HEK293 (cell line): ENCODE results near the gene PDZRN4.

Source experiments
- CTCF ChIA-PET: fragments of 350-600 bp; formaldehyde crosslinking; extraction: SDS; loops from one replicate; lab custom pipeline; 2021; ENCODE audit warnings: antibody characterized with exemption; lab: Yijun Ruan, JAX
- POLR2A ChIA-PET: fragments of 300-600 bp; formaldehyde crosslinking; extraction: SDS; loops from one replicate; lab custom pipeline; 2020; ENCODE audit warnings: antibody characterized with exemption, inconsistent platforms; lab: Yijun Ruan, JAX
- H3K27ac ChIP-seq: fragments of 200-500 bp; sonication (Bioruptor generic); 2 replicates; pipeline ENCODE4 v1.5.1; 2014; ENCODE audit warnings: low read depth, low read length, control low read depth, inconsistent platforms; ENCODE audit errors: extremely low read depth
- H3K36me3 ChIP-seq, 2 experiments: fragments of 200-500 bp in 1 of 2; sonication (Bioruptor generic) in 1 of 2; 1 replicate in 1 of 2; 2 replicates in 1 of 2; pipeline ENCODE4 v1.5.1; 2014 to 2017; ENCODE audit warnings: inconsistent platforms in 2 of 2, low read length in 2 of 2; ENCODE audit not compliant: control insufficient read depth in 2 of 2, insufficient read depth in 1 of 2
- H3K4me1 ChIP-seq: fragments of 200-500 bp; sonication (Bioruptor generic); 2 replicates; pipeline ENCODE4 v1.5.1; 2014; ENCODE audit warnings: mild to moderate bottlenecking, low read length, inconsistent platforms; ENCODE audit not compliant: control insufficient read depth, insufficient read depth
- H3K4me3 ChIP-seq: 2 replicates; pipeline ENCODE4 v1.5.1; 2011; ENCODE audit warnings: low read depth, mild to moderate bottlenecking, control low read depth, low read length, moderate library complexity
- H3K9me3 ChIP-seq: fragments of 200-500 bp; sonication (Bioruptor generic); 2 replicates; pipeline ENCODE4 v1.5.1; 2014; ENCODE audit warnings: low read depth, low read length, inconsistent platforms; ENCODE audit not compliant: control insufficient read depth, insufficient read depth
- ZNF16 ChIP-seq: fragments of 450-650 bp; formaldehyde crosslinking; IDR thresholded peaks from 2 replicates; pipeline ENCODE4 v1.5.1; 2016; ENCODE audit warnings: low read depth, missing biosample characterization, missing genetic modification characterization
- ZNF174 ChIP-seq: fragments of 450-650 bp; formaldehyde crosslinking; IDR thresholded peaks from 2 replicates; pipeline ENCODE4 v1.5.0; 2017; ENCODE audit warnings: missing biosample characterization, mild to moderate bottlenecking, missing genetic modification characterization
- ZNF324 ChIP-seq: fragments of 450-650 bp; formaldehyde crosslinking; IDR thresholded peaks from 2 replicates; pipeline ENCODE4 v1.5.1; 2016; ENCODE audit warnings: missing biosample characterization, missing genetic modification characterization
- ZNF335 ChIP-seq: fragments of 450-650 bp; formaldehyde crosslinking; conservative IDR thresholded peaks from 2 replicates; pipeline ENCODE4 v1.5.1; 2016; ENCODE audit warnings: missing biosample characterization, missing genetic modification characterization
- ZNF510 ChIP-seq: fragments of 450-650 bp; formaldehyde crosslinking; IDR thresholded peaks from 2 replicates; pipeline ENCODE4 v1.5.1; 2018; ENCODE audit warnings: mild to moderate bottlenecking, missing genetic modification characterization, missing biosample characterization; ENCODE audit not compliant: insufficient replicate concordance
- ZNF514 ChIP-seq: fragments of 450-650 bp; formaldehyde crosslinking; IDR thresholded peaks from 2 replicates; pipeline ENCODE4 v1.5.1; 2016; ENCODE audit warnings: missing biosample characterization, missing genetic modification characterization
- ZNF664 ChIP-seq: fragments of 450-650 bp; formaldehyde crosslinking; IDR thresholded peaks from 2 replicates; pipeline ENCODE4 v1.5.1; 2016; ENCODE audit warnings: missing biosample characterization, missing genetic modification characterization
- ZNF707 ChIP-seq: fragments of 450-650 bp; formaldehyde crosslinking; IDR thresholded peaks from 2 replicates; pipeline ENCODE4 v1.5.1; 2016; ENCODE audit warnings: missing biosample characterization, missing genetic modification characterization
- TF ChIP-seq, protein P1 (sequence below): fragments of 450-650 bp; formaldehyde crosslinking; conservative IDR thresholded peaks from 2 replicates; pipeline ENCODE4 v1.5.1; 2016; ENCODE audit warnings: low read depth, missing biosample characterization, missing genetic modification characterization
- TF ChIP-seq, protein P2 (sequence below): fragments of 450-650 bp; formaldehyde crosslinking; IDR thresholded peaks from 2 replicates; pipeline ENCODE4 v1.5.1; 2016; ENCODE audit warnings: missing biosample characterization, missing genetic modification characterization
- TF ChIP-seq, protein P3 (sequence below): fragments of 450-650 bp; formaldehyde crosslinking; IDR thresholded peaks from 2 replicates; pipeline ENCODE4 v1.5.1; 2017; ENCODE audit warnings: missing biosample characterization, missing genetic modification characterization
- TF ChIP-seq, protein P4 (sequence below): fragments of 450-650 bp; formaldehyde crosslinking; IDR thresholded peaks from 2 replicates; pipeline ENCODE4; 2016; ENCODE audit warnings: missing biosample characterization, missing genetic modification characterization
- TF ChIP-seq, protein P5 (sequence below): fragments of 450-650 bp; formaldehyde crosslinking; IDR thresholded peaks from 2 replicates; pipeline ENCODE4 v1.5.1; 2016; ENCODE audit warnings: missing biosample characterization, missing genetic modification characterization

The PDZRN4 gene

DNA sequence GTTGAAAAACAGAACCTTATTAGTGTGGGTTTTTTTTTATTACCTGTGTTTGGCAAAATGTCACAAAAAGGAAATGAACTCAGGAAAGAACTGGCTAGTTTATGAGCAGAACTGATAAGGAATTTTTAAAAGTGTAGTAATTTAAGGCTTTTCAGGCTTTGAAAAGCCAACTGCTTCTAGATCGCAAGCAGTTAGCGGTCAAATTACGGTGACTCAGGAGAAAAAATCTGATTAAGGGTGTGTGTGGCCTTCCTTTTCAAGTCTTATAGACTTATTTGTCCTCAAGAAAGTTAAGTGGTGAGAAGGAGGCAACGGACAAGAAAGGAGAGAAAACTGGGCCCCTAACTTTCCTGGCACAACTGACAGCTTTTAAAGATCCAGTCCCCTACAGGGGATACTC lies 33.4 kb downstream of the PDZRN4 start (continued):
- TF ChIP-seq, protein P1, sequence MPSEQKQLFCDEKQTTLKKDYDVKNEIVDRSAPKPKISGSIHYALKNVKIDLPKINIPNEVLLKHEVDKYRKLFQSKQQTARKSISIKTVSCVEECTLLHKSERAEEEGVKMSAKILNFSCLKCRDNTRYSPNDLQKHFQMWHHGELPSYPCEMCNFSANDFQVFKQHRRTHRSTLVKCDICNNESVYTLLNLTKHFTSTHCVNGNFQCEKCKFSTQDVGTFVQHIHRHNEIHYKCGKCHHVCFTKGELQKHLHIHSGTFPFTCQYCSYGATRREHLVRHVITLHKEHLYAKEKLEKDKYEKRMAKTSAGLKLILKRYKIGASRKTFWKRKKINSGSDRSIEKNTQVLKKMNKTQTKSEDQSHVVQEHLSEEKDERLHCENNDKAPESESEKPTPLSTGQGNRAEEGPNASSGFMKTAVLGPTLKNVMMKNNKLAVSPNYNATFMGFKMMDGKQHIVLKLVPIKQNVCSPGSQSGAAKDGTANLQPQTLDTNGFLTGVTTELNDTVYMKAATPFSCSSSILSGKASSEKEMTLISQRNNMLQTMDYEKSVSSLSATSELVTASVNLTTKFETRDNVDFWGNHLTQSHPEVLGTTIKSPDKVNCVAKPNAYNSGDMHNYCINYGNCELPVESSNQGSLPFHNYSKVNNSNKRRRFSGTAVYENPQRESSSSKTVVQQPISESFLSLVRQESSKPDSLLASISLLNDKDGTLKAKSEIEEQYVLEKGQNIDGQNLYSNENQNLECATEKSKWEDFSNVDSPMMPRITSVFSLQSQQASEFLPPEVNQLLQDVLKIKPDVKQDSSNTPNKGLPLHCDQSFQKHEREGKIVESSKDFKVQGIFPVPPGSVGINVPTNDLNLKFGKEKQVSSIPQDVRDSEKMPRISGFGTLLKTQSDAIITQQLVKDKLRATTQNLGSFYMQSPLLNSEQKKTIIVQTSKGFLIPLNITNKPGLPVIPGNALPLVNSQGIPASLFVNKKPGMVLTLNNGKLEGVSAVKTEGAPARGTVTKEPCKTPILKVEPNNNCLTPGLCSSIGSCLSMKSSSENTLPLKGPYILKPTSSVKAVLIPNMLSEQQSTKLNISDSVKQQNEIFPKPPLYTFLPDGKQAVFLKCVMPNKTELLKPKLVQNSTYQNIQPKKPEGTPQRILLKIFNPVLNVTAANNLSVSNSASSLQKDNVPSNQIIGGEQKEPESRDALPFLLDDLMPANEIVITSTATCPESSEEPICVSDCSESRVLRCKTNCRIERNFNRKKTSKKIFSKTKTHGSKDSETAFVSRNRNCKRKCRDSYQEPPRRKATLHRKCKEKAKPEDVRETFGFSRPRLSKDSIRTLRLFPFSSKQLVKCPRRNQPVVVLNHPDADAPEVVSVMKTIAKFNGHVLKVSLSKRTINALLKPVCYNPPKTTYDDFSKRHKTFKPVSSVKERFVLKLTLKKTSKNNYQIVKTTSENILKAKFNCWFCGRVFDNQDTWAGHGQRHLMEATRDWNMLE (tag by site-specific recombination), result no peak
- TF ChIP-seq ZNF335 (tag by site-specific recombination) (0 out of 2 replicates have a peak, but pooled peaks have one; percentile 20), ZNF707 (tag by site-specific recombination) (no peak)
- TF ChIP-seq, protein P2, sequence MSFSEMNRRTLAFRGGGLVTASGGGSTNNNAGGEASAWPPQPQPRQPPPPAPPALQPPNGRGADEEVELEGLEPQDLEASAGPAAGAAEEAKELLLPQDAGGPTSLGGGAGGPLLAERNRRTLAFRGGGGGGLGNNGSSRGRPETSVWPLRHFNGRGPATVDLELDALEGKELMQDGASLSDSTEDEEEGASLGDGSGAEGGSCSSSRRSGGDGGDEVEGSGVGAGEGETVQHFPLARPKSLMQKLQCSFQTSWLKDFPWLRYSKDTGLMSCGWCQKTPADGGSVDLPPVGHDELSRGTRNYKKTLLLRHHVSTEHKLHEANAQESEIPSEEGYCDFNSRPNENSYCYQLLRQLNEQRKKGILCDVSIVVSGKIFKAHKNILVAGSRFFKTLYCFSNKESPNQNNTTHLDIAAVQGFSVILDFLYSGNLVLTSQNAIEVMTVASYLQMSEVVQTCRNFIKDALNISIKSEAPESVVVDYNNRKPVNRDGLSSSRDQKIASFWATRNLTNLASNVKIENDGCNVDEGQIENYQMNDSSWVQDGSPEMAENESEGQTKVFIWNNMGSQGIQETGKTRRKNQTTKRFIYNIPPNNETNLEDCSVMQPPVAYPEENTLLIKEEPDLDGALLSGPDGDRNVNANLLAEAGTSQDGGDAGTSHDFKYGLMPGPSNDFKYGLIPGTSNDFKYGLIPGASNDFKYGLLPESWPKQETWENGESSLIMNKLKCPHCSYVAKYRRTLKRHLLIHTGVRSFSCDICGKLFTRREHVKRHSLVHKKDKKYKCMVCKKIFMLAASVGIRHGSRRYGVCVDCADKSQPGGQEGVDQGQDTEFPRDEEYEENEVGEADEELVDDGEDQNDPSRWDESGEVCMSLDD, result no peak
- TF ChIP-seq, protein P3, sequence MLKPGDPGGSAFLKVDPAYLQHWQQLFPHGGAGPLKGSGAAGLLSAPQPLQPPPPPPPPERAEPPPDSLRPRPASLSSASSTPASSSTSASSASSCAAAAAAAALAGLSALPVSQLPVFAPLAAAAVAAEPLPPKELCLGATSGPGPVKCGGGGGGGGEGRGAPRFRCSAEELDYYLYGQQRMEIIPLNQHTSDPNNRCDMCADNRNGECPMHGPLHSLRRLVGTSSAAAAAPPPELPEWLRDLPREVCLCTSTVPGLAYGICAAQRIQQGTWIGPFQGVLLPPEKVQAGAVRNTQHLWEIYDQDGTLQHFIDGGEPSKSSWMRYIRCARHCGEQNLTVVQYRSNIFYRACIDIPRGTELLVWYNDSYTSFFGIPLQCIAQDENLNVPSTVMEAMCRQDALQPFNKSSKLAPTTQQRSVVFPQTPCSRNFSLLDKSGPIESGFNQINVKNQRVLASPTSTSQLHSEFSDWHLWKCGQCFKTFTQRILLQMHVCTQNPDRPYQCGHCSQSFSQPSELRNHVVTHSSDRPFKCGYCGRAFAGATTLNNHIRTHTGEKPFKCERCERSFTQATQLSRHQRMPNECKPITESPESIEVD, result peak; percentile 38; the same call in 1 of the 2 replicates

DNA sequence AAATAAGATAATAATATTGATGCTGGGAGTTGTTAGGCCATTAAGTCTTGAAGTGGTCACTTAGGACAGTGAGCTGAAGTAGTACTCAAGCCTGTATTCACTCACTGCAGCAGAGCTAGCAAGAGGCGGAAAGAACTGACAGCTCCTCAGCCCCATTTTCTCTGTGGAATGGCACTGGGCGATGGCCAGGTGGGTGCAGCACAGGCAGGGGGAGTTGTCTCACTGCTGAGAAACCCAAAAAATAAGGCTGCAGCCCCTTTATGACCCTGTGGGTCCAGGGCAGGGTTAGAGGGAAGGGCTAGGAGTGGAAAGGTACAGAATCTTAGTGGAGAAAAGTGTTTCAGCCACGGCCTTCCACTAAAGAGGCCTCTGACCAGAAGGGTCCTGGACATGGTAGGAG lies 35.5 kb downstream of the PDZRN4 start:
- Histone ChIP-seq H3K27ac (no peak overlapping the region), H3K4me3 (no peak overlapping the region), H3K36me3 (no peaks in the 10 kb centered on the region), H3K4me1 (peaks cover 5% of the 10 kb centered on the region; the same call in 1 of the 2 replicates), H3K9me3 (no peaks in the 10 kb centered on the region)
- CTCF ChIA-PET, result no interaction called here
- POLR2A ChIA-PET, result no interaction called here
- TF ChIP-seq ZNF324 (tag by site-specific recombination) (no peak), ZNF510 (tag by site-specific recombination) (no peak), ZNF174 (tag by site-specific recombination) (no peak), ZNF664 (tag by site-specific recombination) (no peak), ZNF16 (no peak), ZNF514 (tag by site-specific recombination) (no peak)
- TF ChIP-seq, protein P4, sequence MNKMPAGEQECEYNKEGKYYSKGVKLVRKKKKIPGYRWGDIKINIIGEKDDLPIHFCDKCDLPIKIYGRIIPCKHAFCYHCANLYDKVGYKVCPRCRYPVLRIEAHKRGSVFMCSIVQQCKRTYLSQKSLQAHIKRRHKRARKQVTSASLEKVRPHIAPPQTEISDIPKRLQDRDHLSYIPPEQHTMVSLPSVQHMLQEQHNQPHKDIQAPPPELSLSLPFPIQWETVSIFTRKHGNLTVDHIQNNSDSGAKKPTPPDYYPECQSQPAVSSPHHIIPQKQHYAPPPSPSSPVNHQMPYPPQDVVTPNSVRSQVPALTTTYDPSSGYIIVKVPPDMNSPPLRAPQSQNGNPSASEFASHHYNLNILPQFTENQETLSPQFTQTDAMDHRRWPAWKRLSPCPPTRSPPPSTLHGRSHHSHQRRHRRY, result no peak
- TF ChIP-seq, protein P2, result no peak
- TF ChIP-seq, protein P5, sequence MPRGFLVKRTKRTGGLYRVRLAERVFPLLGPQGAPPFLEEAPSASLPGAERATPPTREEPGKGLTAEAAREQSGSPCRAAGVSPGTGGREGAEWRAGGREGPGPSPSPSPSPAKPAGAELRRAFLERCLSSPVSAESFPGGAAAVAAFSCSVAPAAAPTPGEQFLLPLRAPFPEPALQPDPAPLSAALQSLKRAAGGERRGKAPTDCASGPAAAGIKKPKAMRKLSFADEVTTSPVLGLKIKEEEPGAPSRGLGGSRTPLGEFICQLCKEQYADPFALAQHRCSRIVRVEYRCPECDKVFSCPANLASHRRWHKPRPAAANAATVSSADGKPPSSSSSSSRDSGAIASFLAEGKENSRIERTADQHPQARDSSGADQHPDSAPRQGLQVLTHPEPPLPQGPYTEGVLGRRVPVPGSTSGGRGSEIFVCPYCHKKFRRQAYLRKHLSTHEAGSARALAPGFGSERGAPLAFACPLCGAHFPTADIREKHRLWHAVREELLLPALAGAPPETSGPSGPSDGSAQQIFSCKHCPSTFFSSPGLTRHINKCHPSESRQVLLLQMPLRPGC, result no peak
